ENCODE data around the gene MAP4K1.
"Not testable (repeated sequence)": the region's sequence is repeated elsewhere in the genome, so short reads cannot be mapped to it uniquely, and the experiment has no call there.

The MAP4K1 gene

GRCh38 chr19:38614289-38614688 lies 3.5 kb downstream of the MAP4K1 start:
- Histone ChIP-seq H3K27me3 (ENCODE audit: low read depth, low read length) (no peaks in the 10 kb centered on the region), H3K9me3 (ENCODE audit: insufficient read depth, low read length) (no peaks in the 10 kb centered on the region), H3K27ac (ENCODE audit: low read length) (no peak overlapping the region), H4K20me1 (ENCODE audit: insufficient read depth, low read length) (peaks cover 4% of the 10 kb centered on the region; the same call in 1 of the 2 replicates), H3K4me3 (ENCODE audit: low read length) (no peak overlapping the region), H3K4me2 (ENCODE audit: low read length) (no peak overlapping the region), H3K4me1 (ENCODE audit: low read length) (peaks cover 15% of the 10 kb centered on the region), H3K9ac (ENCODE audit: low read length) (no peak overlapping the region), H2AFZ (ENCODE audit: low read depth, low read length) (no peak overlapping the region), H3K79me2 (ENCODE audit: low read length) (peaks cover 41% of the 10 kb centered on the region), H3K36me3 (replicated peaks; ENCODE audit: low read depth, low read length) (peaks cover 49% of the 10 kb centered on the region)
- TF ChIP-seq EZH2phosphoT487 (IDR thresholded peaks at IDR 0.05; ENCODE audit: low read depth): no peak
- TF ChIP-seq CTCF (IDR thresholded peaks at IDR 0.05; ENCODE audit: low read depth, low read length): no peak

- TF ChIP-seq EZH2phosphoT487 (IDR thresholded peaks at IDR 0.05; ENCODE audit: low read depth) (no peak), CTCF (IDR thresholded peaks at IDR 0.05; ENCODE audit: low read depth, low read length) (no peak)
- Histone ChIP-seq H3K36me3 (replicated peaks; ENCODE audit: low read depth, low read length) (peaks cover 59% of the 10 kb centered on the region), H3K9me3 (ENCODE audit: insufficient read depth, low read length) (no peaks in the 10 kb centered on the region)
These were observed 11.6 kb downstream of the MAP4K1 start for GRCh38 chr19:38606131-38606530.

GRCh38 chr19:38602856-38603255 lies 14.9 kb downstream of the MAP4K1 start:
- not testable (repeated sequence) for H3K27me3 ChIP-seq (ENCODE audit: low read depth, low read length); H3K4me2 ChIP-seq (ENCODE audit: low read length); H3K4me1 ChIP-seq (ENCODE audit: low read length); H4K20me1 ChIP-seq (ENCODE audit: insufficient read depth, low read length); H2AFZ ChIP-seq (ENCODE audit: low read depth, low read length); H3K4me3 ChIP-seq (ENCODE audit: low read length); H3K27ac ChIP-seq (ENCODE audit: low read length); H3K9me3 ChIP-seq (ENCODE audit: insufficient read depth, low read length); H3K79me2 ChIP-seq (ENCODE audit: low read length); H3K9ac ChIP-seq (ENCODE audit: low read length)
- peaks cover 45% of the 10 kb centered on the region for H3K36me3 ChIP-seq (replicated peaks; ENCODE audit: low read depth, low read length)

More at GRCh38 chr19:38606131-38606530, 11.6 kb downstream of the MAP4K1 start:
- no peak overlapping the region for H3K9ac ChIP-seq (ENCODE audit: low read length)
- no peak overlapping the region for H3K27ac ChIP-seq (ENCODE audit: low read length)
- no peaks in the 10 kb centered on the region for H3K79me2 ChIP-seq (ENCODE audit: low read length)
- no peaks in the 10 kb centered on the region for H3K27me3 ChIP-seq (ENCODE audit: low read depth, low read length)
- peaks cover 3% of the 10 kb centered on the region; the same call in 1 of the 2 replicates for H4K20me1 ChIP-seq (ENCODE audit: insufficient read depth, low read length)
- no peak overlapping the region for H2AFZ ChIP-seq (ENCODE audit: low read depth, low read length)
- H3K4me2 ChIP-seq (ENCODE audit: low read length): no peak overlapping the region
- H3K4me1 ChIP-seq (ENCODE audit: low read length): no peaks in the 10 kb centered on the region
- no peak overlapping the region for H3K4me3 ChIP-seq (ENCODE audit: low read length)

- Histone ChIP-seq H3K4me3 (ENCODE audit: low read length) (no peak overlapping the region), H3K9me3 (ENCODE audit: insufficient read depth, low read length) (no peaks in the 10 kb centered on the region), H3K4me1 (ENCODE audit: low read length) (no peaks in the 10 kb centered on the region), H3K27me3 (ENCODE audit: low read depth, low read length) (no peaks in the 10 kb centered on the region), H3K4me2 (ENCODE audit: low read length) (no peak overlapping the region), H3K79me2 (ENCODE audit: low read length) (no peaks in the 10 kb centered on the region), H2AFZ (ENCODE audit: low read depth, low read length) (no peak overlapping the region), H3K36me3 (replicated peaks; ENCODE audit: low read depth, low read length) (peaks cover 44% of the 10 kb centered on the region), H3K27ac (ENCODE audit: low read length) (no peak overlapping the region), H4K20me1 (ENCODE audit: insufficient read depth, low read length) (no peaks in the 10 kb centered on the region), H3K9ac (ENCODE audit: low read length) (no peak overlapping the region)
- TF ChIP-seq EZH2phosphoT487 (IDR thresholded peaks at IDR 0.05; ENCODE audit: low read depth): no peak
- TF ChIP-seq CTCF (IDR thresholded peaks at IDR 0.05; ENCODE audit: low read depth, low read length): no peak
These were observed 18.0 kb downstream of the MAP4K1 start for GRCh38 chr19:38599722-38600121.

- Histone ChIP-seq H4K20me1 (ENCODE audit: insufficient read depth, low read length) (no peaks in the 10 kb centered on the region), H3K27ac (ENCODE audit: low read length) (no peak overlapping the region), H3K9me3 (ENCODE audit: insufficient read depth, low read length) (no peaks in the 10 kb centered on the region), H3K4me2 (ENCODE audit: low read length) (no peak overlapping the region), H3K27me3 (ENCODE audit: low read depth, low read length) (no peaks in the 10 kb centered on the region), H3K36me3 (replicated peaks; ENCODE audit: low read depth, low read length) (peaks cover 50% of the 10 kb centered on the region), H3K4me1 (ENCODE audit: low read length) (no peaks in the 10 kb centered on the region), H3K79me2 (ENCODE audit: low read length) (no peaks in the 10 kb centered on the region), H2AFZ (ENCODE audit: low read depth, low read length) (no peak overlapping the region), H3K9ac (ENCODE audit: low read length) (no peak overlapping the region), H3K4me3 (ENCODE audit: low read length) (no peak overlapping the region)
- no peak for TF ChIP-seq EZH2phosphoT487 (IDR thresholded peaks at IDR 0.05; ENCODE audit: low read depth)
- TF ChIP-seq CTCF (IDR thresholded peaks at IDR 0.05; ENCODE audit: low read depth, low read length): no peak
These were observed 20.7 kb downstream of the MAP4K1 start for GRCh38 chr19:38597075-38597474.

Data from OCI-LY3 (cell line).